Activated CD8-positive, alpha-beta memory T cell treated with anti-CD3 and anti-CD28 coated beads, Interleukin-2, amount 10 ng/mL, durations not matched to agents 7 days and 5 days (primary cell): ENCODE measurements around the gene FHOD3. TPM values are rescaled to one million over a fixed set of nuclear protein-coding genes. Genes with fewer than 3 reads are reported as not detected.

Source experiments
- ATAC-seq: fragments of 150-1000 bp; cut with Tn5 transposase; one replicate; pipeline ENCODE4 v1.10.0; 2021; ENCODE audit warnings: moderate library complexity
- CTCF ChIA-PET: fragments of 350-600 bp; sonication (Branson Sonifier 250); formaldehyde crosslinking; loops from one replicate; lab custom pipeline; 2021; ENCODE audit warnings: antibody characterized with exemption; lab: Charles Lee
- DNase-seq: peaks from one replicate; pipeline ENCODE4 v3.0.0-alpha.2; 2020
- H3K27ac Mint-ChIP-seq: one replicate; pipeline ENCODE4 v1.8.0; 2021; ENCODE audit warnings: mild to moderate bottlenecking, mixed read lengths
- H3K27me3 Mint-ChIP-seq: one replicate; pipeline ENCODE4 v1.8.0; 2021; ENCODE audit warnings: mixed read lengths
- H3K36me3 Mint-ChIP-seq: one replicate; pipeline ENCODE4 v1.8.0; 2021; ENCODE audit warnings: mild to moderate bottlenecking, mixed read lengths
- H3K4me1 Mint-ChIP-seq: one replicate; pipeline ENCODE4 v1.8.0; 2021; ENCODE audit warnings: mixed read lengths
- H3K4me3 Mint-ChIP-seq: one replicate; pipeline ENCODE4 v1.8.0; 2021; ENCODE audit warnings: mild to moderate bottlenecking, moderate library complexity, mixed read lengths
- H3K9me3 Mint-ChIP-seq: one replicate; pipeline ENCODE4 v1.8.0; 2022; ENCODE audit warnings: low read depth, mixed read lengths
- total RNA-seq, 2 experiments: library from RNA; stranded (reverse); gene quantifications; one replicate each; pipeline ENCODE4 v1.2.3, GENCODE V29; 2021

FHOD3 gene
- total RNA-seq, 2 experiments from 2014 or later, result not detected

GRCh38 chr18:36440614-36441013, 143.1 kb downstream of the FHOD3 start:
- DNase-seq (no peak), ATAC-seq (no peak)
- Mint-ChIP-seq H3K4me1 (no peaks in the 10 kb centered on the region), H3K4me3 (no peak overlapping the region), H3K27me3 (peaks cover 4% of the 10 kb centered on the region), H3K9me3 (no peaks in the 10 kb centered on the region), H3K27ac (no peak overlapping the region), H3K36me3 (no peaks in the 10 kb centered on the region)
- CTCF ChIA-PET, result no interaction called here

DNA sequence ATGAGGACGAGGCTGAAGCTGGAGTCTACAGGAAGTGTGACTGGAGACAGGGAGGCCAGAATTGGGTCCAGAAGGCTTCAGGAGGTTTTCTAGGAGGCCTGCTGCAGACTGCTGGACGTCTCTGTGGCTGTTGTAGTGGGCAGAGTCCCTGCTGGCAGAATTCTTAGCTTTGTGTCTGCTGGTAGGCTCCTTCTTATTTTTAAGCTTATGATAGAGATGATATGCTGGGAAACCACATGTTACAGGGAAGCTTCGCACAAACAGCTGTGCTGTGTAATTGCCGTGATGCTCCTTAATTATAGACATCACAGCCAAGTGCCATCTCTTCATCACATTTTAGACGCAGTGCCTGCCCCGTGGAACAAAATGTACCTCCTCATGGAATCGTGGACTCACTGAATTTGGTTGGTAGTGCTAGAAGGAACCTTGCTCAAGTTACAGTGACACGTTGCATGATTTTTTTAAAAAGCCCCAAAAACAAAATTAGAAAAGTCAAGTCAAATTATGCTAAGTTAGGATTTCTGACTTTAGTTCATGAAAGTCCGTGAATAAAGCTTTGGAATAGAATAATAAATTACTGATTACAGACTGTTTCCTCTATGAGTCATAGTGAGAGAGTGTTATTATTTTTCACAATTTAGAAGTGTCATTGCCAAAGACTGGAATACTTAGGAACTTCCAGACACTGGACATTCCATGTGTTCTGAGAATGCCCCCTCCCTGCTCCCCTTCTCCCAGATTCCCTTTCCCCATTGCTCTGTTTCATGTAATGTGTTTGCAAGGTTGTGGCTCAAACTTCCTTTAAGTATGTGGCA, 144.1 kb downstream of the FHOD3 start:
- ATAC-seq (no peak), DNase-seq (no peak)
- H3K27ac Mint-ChIP-seq, result no peak overlapping the region
- H3K36me3 Mint-ChIP-seq, result no peaks in the 10 kb centered on the region
- H3K4me1 Mint-ChIP-seq, result no peaks in the 10 kb centered on the region
- no peak overlapping the region for H3K4me3 Mint-ChIP-seq
- no peaks in the 10 kb centered on the region for H3K9me3 Mint-ChIP-seq
- H3K27me3 Mint-ChIP-seq, result peaks cover 4% of the 10 kb centered on the region
- CTCF ChIA-PET, result interaction anchor here (1.0 kb wide), 1 partner anchor 44 kb away, joined by 3 read pairs; no protein-coding TSS in a partner anchor

DNA sequence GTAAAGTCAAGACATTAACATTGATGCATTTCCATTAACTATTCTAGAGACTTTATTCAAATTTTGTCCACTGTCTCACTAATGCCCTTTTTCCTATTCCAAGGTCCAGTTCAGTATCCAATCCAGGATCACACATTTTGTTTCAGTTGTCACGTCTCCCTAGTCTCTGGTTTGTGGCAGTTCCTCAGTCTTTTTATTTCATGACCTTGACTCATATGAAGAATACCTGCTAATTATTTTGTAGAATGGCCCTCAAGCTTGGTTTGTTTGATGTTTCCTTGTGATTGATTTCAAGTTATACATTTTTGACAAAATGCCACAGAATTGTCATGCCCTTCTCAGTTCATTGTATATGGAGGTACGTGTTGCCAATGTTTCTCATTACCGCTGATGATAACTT, 145.2 kb downstream of the FHOD3 start:
- Mint-ChIP-seq H3K27ac (no peak overlapping the region), H3K4me1 (no peaks in the 10 kb centered on the region), H3K36me3 (no peaks in the 10 kb centered on the region), H3K27me3 (peaks cover 4% of the 10 kb centered on the region), H3K4me3 (no peak overlapping the region), H3K9me3 (no peaks in the 10 kb centered on the region)
- no peak for ATAC-seq
- CTCF ChIA-PET, result no interaction called here
- no peak for DNase-seq

GRCh38 chr18:36446059-36446458, 148.5 kb downstream of the FHOD3 start:
- Mint-ChIP-seq H3K27ac (no peak overlapping the region), H3K36me3 (no peaks in the 10 kb centered on the region), H3K27me3 (peaks cover 4% of the 10 kb centered on the region), H3K9me3 (no peaks in the 10 kb centered on the region), H3K4me3 (no peak overlapping the region), H3K4me1 (no peaks in the 10 kb centered on the region)
- DNase-seq, result no peak
- no peak for ATAC-seq
- CTCF ChIA-PET, result no interaction called here

GRCh38 chr18:36448384-36449290, 151.1 kb downstream of the FHOD3 start:
- H3K27me3 Mint-ChIP-seq, result peaks cover 3% of the 10 kb centered on the region
- CTCF ChIA-PET, result no interaction called here
- H3K4me1 Mint-ChIP-seq, result no peaks in the 10 kb centered on the region
- ATAC-seq (no peak), DNase-seq (no peak)
- H3K36me3 Mint-ChIP-seq, result no peaks in the 10 kb centered on the region
- H3K27ac Mint-ChIP-seq, result no peak overlapping the region
- no peak overlapping the region for H3K4me3 Mint-ChIP-seq
- no peaks in the 10 kb centered on the region for H3K9me3 Mint-ChIP-seq

- Mint-ChIP-seq H3K27ac (no peak overlapping the region), H3K9me3 (no peaks in the 10 kb centered on the region), H3K27me3 (peaks cover under 1% of the 10 kb centered on the region), H3K36me3 (no peaks in the 10 kb centered on the region), H3K4me3 (no peak overlapping the region), H3K4me1 (no peaks in the 10 kb centered on the region)
- no peak for ATAC-seq
- CTCF ChIA-PET, result no interaction called here
- DNase-seq, result no peak
These were observed 151.9 kb downstream of the FHOD3 start for GRCh38 chr18:36449451-36449850.

DNA sequence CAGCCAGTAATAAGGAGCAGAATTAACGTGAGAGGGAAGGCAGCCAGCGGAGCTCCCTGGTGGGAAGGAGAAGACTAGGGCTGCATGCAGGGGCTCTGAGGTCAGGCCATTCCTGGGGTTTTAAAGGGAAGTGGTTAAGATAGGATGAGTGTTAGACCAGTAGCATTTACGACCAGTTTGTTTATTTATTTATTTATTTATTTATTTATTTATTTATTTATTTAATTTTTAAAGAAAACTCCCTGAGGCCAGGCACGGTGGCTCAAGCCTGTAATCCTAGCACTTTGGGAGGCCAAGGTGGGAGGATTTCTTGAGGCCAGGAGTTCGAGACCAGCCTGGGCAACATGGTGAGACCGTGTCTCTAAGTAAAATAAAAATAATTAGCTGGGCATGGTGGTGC, 152.8 kb downstream of the FHOD3 start:
- H3K36me3 Mint-ChIP-seq, result no peaks in the 10 kb centered on the region
- no peaks in the 10 kb centered on the region for H3K9me3 Mint-ChIP-seq
- H3K27me3 Mint-ChIP-seq, result no peaks in the 10 kb centered on the region
- ATAC-seq (no peak), DNase-seq (no peak)
- CTCF ChIA-PET, result no interaction called here
- no peaks in the 10 kb centered on the region for H3K4me1 Mint-ChIP-seq
- no peak overlapping the region for H3K4me3 Mint-ChIP-seq
- H3K27ac Mint-ChIP-seq, result no peak overlapping the region

GRCh38 chr18:36451454-36452251, 154.1 kb downstream of the FHOD3 start:
- H3K36me3 Mint-ChIP-seq, result no peaks in the 10 kb centered on the region
- no peak overlapping the region for H3K27ac Mint-ChIP-seq
- ATAC-seq (no peak), DNase-seq (no peak)
- H3K9me3 Mint-ChIP-seq, result no peaks in the 10 kb centered on the region
- no peak overlapping the region for H3K4me3 Mint-ChIP-seq
- CTCF ChIA-PET, result no interaction called here
- H3K4me1 Mint-ChIP-seq, result no peaks in the 10 kb centered on the region
- H3K27me3 Mint-ChIP-seq, result no peaks in the 10 kb centered on the region

GRCh38 chr18:36454245-36454644, 156.7 kb downstream of the FHOD3 start:
- Mint-ChIP-seq H3K9me3 (no peaks in the 10 kb centered on the region), H3K27ac (no peak overlapping the region), H3K4me1 (no peaks in the 10 kb centered on the region), H3K36me3 (no peaks in the 10 kb centered on the region), H3K4me3 (no peak overlapping the region), H3K27me3 (peaks cover 4% of the 10 kb centered on the region)
- DNase-seq (no peak), ATAC-seq (no peak)
- CTCF ChIA-PET, result no interaction called here

DNA sequence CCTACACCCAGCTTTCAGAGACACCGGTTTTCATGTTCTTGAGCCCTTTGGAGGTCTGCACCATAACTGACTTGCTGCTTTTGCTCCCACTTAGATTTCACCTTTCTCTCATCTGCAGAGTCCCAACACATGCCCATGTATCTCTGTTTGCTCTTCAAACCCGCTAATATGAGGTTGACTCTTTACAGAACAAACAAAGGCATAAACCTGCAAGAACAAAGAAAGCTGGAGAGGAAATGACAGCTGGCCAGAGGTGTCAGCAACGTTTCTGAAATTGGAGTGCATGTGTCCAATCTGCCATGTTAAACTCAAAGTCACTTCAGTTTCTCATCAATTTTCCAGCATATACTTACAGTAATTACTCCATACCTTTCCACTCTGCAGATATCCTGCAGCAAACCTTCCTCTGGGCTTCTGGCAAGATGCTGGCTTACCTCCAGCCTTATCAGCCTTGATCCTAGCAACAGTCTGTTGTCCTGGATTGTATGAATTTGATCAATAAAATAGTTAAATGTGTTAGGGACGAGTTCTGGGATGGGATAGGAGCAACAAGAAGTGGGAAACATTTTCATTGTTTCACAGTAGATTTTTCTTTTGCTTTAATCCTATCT, 157.4 kb downstream of the FHOD3 start:
- DNase-seq, result no peak
- ATAC-seq, result no peak
- H3K36me3 Mint-ChIP-seq, result no peaks in the 10 kb centered on the region
- no peaks in the 10 kb centered on the region for H3K9me3 Mint-ChIP-seq
- H3K27ac Mint-ChIP-seq, result no peak overlapping the region
- H3K27me3 Mint-ChIP-seq, result peaks cover 4% of the 10 kb centered on the region
- no peaks in the 10 kb centered on the region for H3K4me1 Mint-ChIP-seq
- CTCF ChIA-PET, result no interaction called here
- no peak overlapping the region for H3K4me3 Mint-ChIP-seq

DNA sequence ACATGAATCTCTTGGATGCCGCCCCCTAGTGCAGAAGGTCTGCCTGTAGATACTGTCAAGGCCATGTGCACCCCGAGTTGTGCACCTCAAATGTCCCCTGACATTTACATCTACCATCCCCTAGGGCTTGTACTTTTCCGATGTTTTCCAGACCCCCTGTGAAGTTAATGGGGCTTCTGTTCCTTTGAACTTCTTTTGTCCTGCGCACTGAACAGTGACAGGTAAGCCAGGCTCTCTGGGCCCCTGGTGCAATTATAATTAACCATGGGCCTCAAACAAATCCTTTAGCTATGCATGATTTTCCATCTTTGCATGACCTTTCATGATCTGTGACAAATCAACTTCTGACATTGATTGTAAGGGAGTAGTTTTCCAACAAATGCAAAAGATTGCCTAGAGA, 158.4 kb downstream of the FHOD3 start:
- H3K27me3 Mint-ChIP-seq, result peaks cover 4% of the 10 kb centered on the region

GRCh38 chr18:36456622-36457021, 159.1 kb downstream of the FHOD3 start:
- no peak overlapping the region for H3K27ac Mint-ChIP-seq
- no peaks in the 10 kb centered on the region for H3K36me3 Mint-ChIP-seq
- no peak overlapping the region for H3K4me3 Mint-ChIP-seq
- ATAC-seq, result no peak
- peaks cover 4% of the 10 kb centered on the region for H3K27me3 Mint-ChIP-seq
- CTCF ChIA-PET, result no interaction called here
- no peaks in the 10 kb centered on the region for H3K9me3 Mint-ChIP-seq
- no peak for DNase-seq
- H3K4me1 Mint-ChIP-seq, result no peaks in the 10 kb centered on the region

More for the DNA sequence above, 158.4 kb downstream of the FHOD3 start:
- CTCF ChIA-PET, result no interaction called here
- H3K36me3 Mint-ChIP-seq, result no peaks in the 10 kb centered on the region
- DNase-seq (no peak), ATAC-seq (no peak)
- H3K4me1 Mint-ChIP-seq, result no peaks in the 10 kb centered on the region
- no peak overlapping the region for H3K27ac Mint-ChIP-seq
- no peak overlapping the region for H3K4me3 Mint-ChIP-seq
- no peaks in the 10 kb centered on the region for H3K9me3 Mint-ChIP-seq

DNA sequence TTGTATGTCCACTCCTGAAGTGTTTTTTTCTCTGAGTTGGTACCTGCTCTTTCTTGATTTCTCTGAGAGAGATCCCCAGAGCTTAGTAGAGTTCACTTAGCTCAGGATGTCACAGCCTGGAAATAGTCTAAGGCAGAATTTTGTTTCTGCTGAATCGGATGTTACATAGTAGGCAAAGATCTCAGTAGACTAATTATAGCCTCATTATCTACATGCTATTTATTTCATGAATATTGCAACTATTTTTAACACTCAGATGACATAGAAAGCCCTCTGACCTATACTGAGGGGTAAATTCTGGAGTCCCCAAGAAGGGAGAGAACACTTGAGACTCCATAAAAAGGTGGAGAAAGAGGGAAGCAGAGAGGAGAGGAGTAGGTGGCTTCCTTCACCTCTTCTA, 160.2 kb downstream of the FHOD3 start:
- H3K36me3 Mint-ChIP-seq, result no peaks in the 10 kb centered on the region
- ATAC-seq, result no peak
- H3K27me3 Mint-ChIP-seq, result peaks cover 4% of the 10 kb centered on the region
- no peaks in the 10 kb centered on the region for H3K4me1 Mint-ChIP-seq
- DNase-seq, result no peak
- H3K9me3 Mint-ChIP-seq, result no peaks in the 10 kb centered on the region
- CTCF ChIA-PET, result no interaction called here
- H3K27ac Mint-ChIP-seq, result no peak overlapping the region
- no peak overlapping the region for H3K4me3 Mint-ChIP-seq
